Heart left ventricle (tissue), 16 donors: ENCODE results near the gene NT5C3B. TPM values are rescaled to one million over a fixed set of nuclear protein-coding genes. Genes with fewer than 3 reads are reported as not detected.

Source experiments
- ATAC-seq, 4 donors: fragments of 200-7000 bp; cut with Tn5 transposase; one replicate each; pipeline ENCODE4 v1.9.1; 2020 to 2022; ENCODE audit warnings: moderate library complexity in 4 of 4, mild to moderate bottlenecking in 3 of 4, moderate number of reproducible peaks in 1 of 4
- DNase-seq, 5 donors: peaks; one replicate each; pipeline ENCODE4 v3.0.0-alpha.2; 2020
- H3K27ac ChIP-seq, 12 donors: fragments of 200-600 bp; sonication (generic) in 4 of 12; one replicate each; pipeline versions ENCODE4 v1.5.0 to v1.8.0; 2016 to 2022; ENCODE audit warnings: mild to moderate bottlenecking in 2 of 12
- H3K27me3 ChIP-seq, 9 donors: fragments of 200-600 bp; sonication (generic) in 2 of 9; one replicate each; pipeline versions ENCODE4 v1.5.1 to v1.8.0; 2016 to 2022; ENCODE audit warnings: mild to moderate bottlenecking in 3 of 9
- H3K36me3 ChIP-seq, 9 donors: fragments of 200-600 bp; sonication (generic) in 2 of 9; one replicate each; pipeline versions ENCODE4 v1.5.0 to v1.8.0; 2018 to 2022; ENCODE audit warnings: mild to moderate bottlenecking in 2 of 9
- H3K4me1 ChIP-seq, 12 donors: fragments of 200-600 bp; sonication (generic) in 4 of 12; one replicate each; pipeline versions ENCODE4 v1.5.0 to v1.8.0; 2016 to 2022; ENCODE audit warnings: mild to moderate bottlenecking in 3 of 12
- H3K4me3 ChIP-seq, 12 donors: fragments of 200-600 bp; sonication (generic) in 4 of 12; one replicate each; pipeline versions ENCODE4 v1.5.0 to v1.8.0; 2017 to 2022; ENCODE audit warnings: mild to moderate bottlenecking in 9 of 12, moderate library complexity in 4 of 12
- H3K9me3 ChIP-seq, 12 donors: fragments of 200-600 bp; sonication (generic) in 4 of 12; one replicate each; pipeline versions ENCODE4 v1.5.0 to v1.8.0; 2016 to 2022; ENCODE audit warnings: mild to moderate bottlenecking in 1 of 12
- POLR2A ChIP-seq, 2 donors: fragments of 450-650 bp; IDR thresholded peaks; one replicate each; pipeline ENCODE4 v1.6.1; 2017; ENCODE audit warnings: antibody characterized with exemption in 2 of 2, mild to moderate bottlenecking in 2 of 2, moderate library complexity in 2 of 2
- WGBS, 4 donors: extraction: QIAGEN DNeasy Blood & Tissue Kit in 2 of 4; methylation state at CpG; one replicate each; pipeline versions ENCODE4 v1.1.5 to v1.1.7; 2013 to 2018; 5-methylcytosine and 5-hydroxymethylcytosine counted together
- intact Hi-C, 10 donors: fragments of 100-400 bp; cut with DNase I; formaldehyde crosslinking; loops; one replicate each; pipeline versions ENCODE4 v1.11.1 to v1.14.2; 2022
- polyA plus RNA-seq, 2 donors: library from polyadenylated mRNA; stranded (reverse); fragments of 200-250 nt; gene quantifications; one replicate each; pipeline ENCODE4 v1.2.3, GENCODE V29; 2013
- total RNA-seq, 9 donors: library from RNA; depleted of rRNA in 2 of 9; stranded (reverse); fragments of >200 nt in 2 of 9; fragmentation: NEBNext Ultra II Directional in 3 of 9; extraction: Animal tissue kit (Norgen Biotek cat#: 25700) in 3 of 9; gene quantifications; one replicate each; pipeline versions ENCODE4 v1.1.0 to v1.2.4, GENCODE V29; 2016 to 2023
- TF ChIP-seq, protein P1 (sequence below), 12 donors: fragments of 200-600 bp; sonication (generic) in 4 of 12; IDR thresholded peaks; one replicate each; pipeline versions ENCODE4 v1.5.0 to v1.8.0; 2018 to 2022; ENCODE audit warnings: antibody characterized with exemption in 12 of 12, mild to moderate bottlenecking in 5 of 12
- donor health status: ischemic (EF 13 %, LVEDD 7.1; RV severe dilation, severe dysfunction).
- donor health status: healthy with polysubstance abuse.
- donor health status: DM: no; HTN: yes; CAD: no.
- donor health status: DM: no; HTN: no; CAD: no.
- donor health status: ischemic (EF 25% LVEDD 6.9; RV normal size, moderate dysfunction).
- donor health status: ischemic (EF 25% LVEDD 5.7; RV mildly dilated, moderate dysfunction).
- donor health status: healthy.
- donor health status: DM: yes; HTN: yes; CAD: no.
- donor health status: ischemic (EF 35%, LVEDD 5.7; RV mildly dilated, moderate dysfunction).
- donor health status: nonischemic (EF 11% LVEDD 7.7; RV severe dilation, severe dysfunction).
- donor health status: DM: yes; HTN: yes; CAD: no.
- donor health status: PGD.
- donor health status: ischemic (EF 29% LVEDD 5.4; RV normal size, mild dysfunction).
- donor health status: nonischemic (EF 23%, LVEDD 6.1; RV moderate dilation, normal function).

The NT5C3B gene
- total and polyA plus RNA-seq, 11 donors: 16.0 to 50.9 (median 25.2) TPM

- H3K36me3 ChIP-seq: no peaks in the 10 kb centered on the region
- TF ChIP-seq POLR2A (IDR thresholded peaks at IDR 0.05): no peak
- TF ChIP-seq, protein P1, sequence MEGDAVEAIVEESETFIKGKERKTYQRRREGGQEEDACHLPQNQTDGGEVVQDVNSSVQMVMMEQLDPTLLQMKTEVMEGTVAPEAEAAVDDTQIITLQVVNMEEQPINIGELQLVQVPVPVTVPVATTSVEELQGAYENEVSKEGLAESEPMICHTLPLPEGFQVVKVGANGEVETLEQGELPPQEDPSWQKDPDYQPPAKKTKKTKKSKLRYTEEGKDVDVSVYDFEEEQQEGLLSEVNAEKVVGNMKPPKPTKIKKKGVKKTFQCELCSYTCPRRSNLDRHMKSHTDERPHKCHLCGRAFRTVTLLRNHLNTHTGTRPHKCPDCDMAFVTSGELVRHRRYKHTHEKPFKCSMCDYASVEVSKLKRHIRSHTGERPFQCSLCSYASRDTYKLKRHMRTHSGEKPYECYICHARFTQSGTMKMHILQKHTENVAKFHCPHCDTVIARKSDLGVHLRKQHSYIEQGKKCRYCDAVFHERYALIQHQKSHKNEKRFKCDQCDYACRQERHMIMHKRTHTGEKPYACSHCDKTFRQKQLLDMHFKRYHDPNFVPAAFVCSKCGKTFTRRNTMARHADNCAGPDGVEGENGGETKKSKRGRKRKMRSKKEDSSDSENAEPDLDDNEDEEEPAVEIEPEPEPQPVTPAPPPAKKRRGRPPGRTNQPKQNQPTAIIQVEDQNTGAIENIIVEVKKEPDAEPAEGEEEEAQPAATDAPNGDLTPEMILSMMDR (IDR thresholded peaks at IDR 0.05): no peak
- no peaks in the 10 kb centered on the region for H3K9me3 ChIP-seq
- intact Hi-C loops: loop anchor here in 1 of 10 donors (5.0 kb wide), 1 partner anchor 47 kb away; no protein-coding TSS in a partner anchor
- DNase-seq: peak in 1 of 5 donors; percentile 43
- no peaks in the 10 kb centered on the region for H3K27me3 ChIP-seq
- 45 to 53% (median 51%) methylated on average over 14 of the region's 14 CpGs for WGBS, 4 donors
- peaks cover 10 to 41% (median 31%) of the 10 kb centered on the region in 12 donors for H3K4me1 ChIP-seq
- peak overlapping the region in 6 of 12 donors; percentile 18 to 39 (median 30) for H3K4me3 ChIP-seq
- H3K27ac ChIP-seq: peak overlapping the region; percentile 74 to 98 (median 92)
- ATAC-seq: peak; percentile 5 to 38 (median 20)
These were observed 42.1 kb downstream of the NT5C3B start for GRCh38 chr17:41793784-41794539.

GRCh38 chr17:41792845-41793783, 42.9 kb downstream of the NT5C3B start:
- Histone ChIP-seq H3K4me3 (peak overlapping the region in 9 of 12 donors; percentile 15 to 43 (median 31)), H3K4me1 (peaks cover 10 to 41% (median 31%) of the 10 kb centered on the region in 12 donors), H3K9me3 (no peaks in the 10 kb centered on the region), H3K36me3 (no peaks in the 10 kb centered on the region), H3K27ac (peak overlapping the region; percentile 74 to 98 (median 92)), H3K27me3 (no peaks in the 10 kb centered on the region)
- TF ChIP-seq, protein P1 (IDR thresholded peaks at IDR 0.05): no peak
- TF ChIP-seq POLR2A (IDR thresholded peaks at IDR 0.05): peak in 1 of 2 donors; percentile 37
- intact Hi-C loops: loop anchor here in 1 of 10 donors (5.0 kb wide), 1 partner anchor 46 kb away; no protein-coding TSS in a partner anchor
- DNase-seq (peak in 4 of 5 donors; percentile 74 to 87 (median 80)), ATAC-seq (peak; percentile 89 to 93 (median 90))
- 17 to 31% (median 26%) methylated on average over 14 to 22 of the region's 22 CpGs for WGBS, 4 donors

DNA sequence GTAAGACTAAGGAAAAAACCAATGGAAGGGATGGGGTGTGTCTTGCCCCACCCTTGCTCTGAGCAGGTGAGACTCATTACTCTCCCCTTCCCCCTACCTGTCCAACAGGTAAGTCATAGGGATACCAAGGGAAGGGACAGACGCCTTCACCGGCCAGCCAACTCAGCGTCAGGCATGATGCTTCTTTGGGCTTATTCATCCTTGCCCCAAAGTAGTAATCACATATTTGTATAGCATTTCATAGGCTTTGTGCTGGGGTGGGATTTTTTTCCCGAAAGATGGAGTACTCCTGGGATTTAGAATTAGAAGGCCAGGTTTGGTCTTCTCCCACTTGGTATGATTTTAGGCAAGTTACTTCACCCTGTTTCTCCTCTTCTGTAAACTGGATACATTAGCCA, 49.0 kb downstream of the NT5C3B start:
- intact Hi-C loops: no loop called here
- no peaks in the 10 kb centered on the region for H3K27me3 ChIP-seq
- DNase-seq (no peak), ATAC-seq (no peak)
- peaks cover 10 to 60% (median 37%) of the 10 kb centered on the region in 12 donors for H3K4me1 ChIP-seq
- H3K36me3 ChIP-seq: no peaks in the 10 kb centered on the region
- H3K4me3 ChIP-seq: no peak overlapping the region
- no peaks in the 10 kb centered on the region for H3K9me3 ChIP-seq
- no peak for TF ChIP-seq POLR2A (IDR thresholded peaks at IDR 0.05)
- TF ChIP-seq, protein P1 (IDR thresholded peaks at IDR 0.05): no peak
- 36 to 44% (median 37%) methylated on average over 4 of the region's 4 CpGs for WGBS, 4 donors
- peak overlapping the region in 7 of 12 donors; percentile 5 to 97 (median 42) for H3K27ac ChIP-seq
